ENCODE measurements around the gene SLC1A4. TPM values are rescaled to one million over a fixed set of nuclear protein-coding genes. Genes with fewer than 3 reads are reported as not detected.

Gene SLC1A4
- total and polyA plus RNA-seq, 2 experiments from 2014 or later, result 27.4 to 51.9 TPM

GRCh38 chr2:65027616-65028244 lies 38.5 kb downstream of the SLC1A4 start:
- 95% methylated on average over 8 of the region's 8 CpGs for WGBS, 2 experiments (ENCODE audit: low coverage in 1 of 2, low lambda C conversion rate in 2 of 2, missing lambda C conversion rate in 2 of 2)
- TF ChIP-seq EZH2phosphoT487 (IDR thresholded peaks at IDR 0.05; ENCODE audit: insufficient read depth, low read depth) (no peak), EZH2 (IDR thresholded peaks at IDR 0.05; ENCODE audit: insufficient read depth, poor library complexity, severe bottlenecking) (no peak)
- H3K36me3 ChIP-seq (ENCODE audit: low read depth), result no peaks in the 10 kb centered on the region
- H3K4me1 ChIP-seq (ENCODE audit: insufficient read depth), result peaks cover 14% of the 10 kb centered on the region
- no peak overlapping the region for H2AFZ ChIP-seq
- H4K20me1 ChIP-seq (ENCODE audit: insufficient read depth), result no peaks in the 10 kb centered on the region
- in situ Hi-C loops (cut with MboI), result loop anchor here (25.0 kb wide), 2 partner anchors 440 to 690 kb away; no protein-coding TSS in a partner anchor
- H3F3A ChIP-seq (ENCODE audit: insufficient read depth), result peaks cover 20% of the 10 kb centered on the region
- H3K4me2 ChIP-seq (ENCODE audit: unreplicated experiment), result no peak overlapping the region
- no peak for DNase-seq
- H3K27ac ChIP-seq, result no peak overlapping the region
- no peaks in the 10 kb centered on the region for H3K9me3 ChIP-seq (ENCODE audit: low read depth)
- H3K79me2 ChIP-seq (ENCODE audit: insufficient read depth), result no peaks in the 10 kb centered on the region
- no peak overlapping the region for H3K9ac ChIP-seq
- no peak overlapping the region for H3K4me3 ChIP-seq
- no peaks in the 10 kb centered on the region for H3K9me2 ChIP-seq (ENCODE audit: insufficient read depth)
- H3K27me3 ChIP-seq (replicated peaks; ENCODE audit: insufficient read depth), result no peaks in the 10 kb centered on the region

GRCh38 chr2:65030476-65031332 lies 41.5 kb downstream of the SLC1A4 start:
- Histone ChIP-seq H3K27ac (no peak overlapping the region), H3K4me3 (no peak overlapping the region), H3K79me2 (ENCODE audit: insufficient read depth) (no peaks in the 10 kb centered on the region), H3K4me2 (ENCODE audit: unreplicated experiment) (no peak overlapping the region), H3K9me2 (ENCODE audit: insufficient read depth) (no peaks in the 10 kb centered on the region), H4K20me1 (ENCODE audit: insufficient read depth) (no peaks in the 10 kb centered on the region), H2AFZ (no peak overlapping the region), H3K9ac (no peak overlapping the region), H3K4me1 (ENCODE audit: insufficient read depth) (no peaks in the 10 kb centered on the region), H3F3A (ENCODE audit: insufficient read depth) (no peaks in the 10 kb centered on the region), H3K9me3 (ENCODE audit: low read depth) (no peaks in the 10 kb centered on the region), H3K36me3 (ENCODE audit: low read depth) (no peaks in the 10 kb centered on the region), H3K27me3 (replicated peaks; ENCODE audit: insufficient read depth) (no peaks in the 10 kb centered on the region)
- DNase-seq, result no peak
- WGBS, 2 experiments (ENCODE audit: low coverage in 1 of 2, low lambda C conversion rate in 2 of 2, missing lambda C conversion rate in 2 of 2), result 73 to 74% methylated on average over 11 of the region's 11 CpGs
- no peak for TF ChIP-seq EZH2 (IDR thresholded peaks at IDR 0.05; ENCODE audit: insufficient read depth, poor library complexity, severe bottlenecking)
- no peak for TF ChIP-seq EZH2phosphoT487 (IDR thresholded peaks at IDR 0.05; ENCODE audit: insufficient read depth, low read depth)
- in situ Hi-C loops (cut with MboI), result loop anchor here (25.0 kb wide), 2 partner anchors 443 to 693 kb away; no protein-coding TSS in a partner anchor

DNA sequence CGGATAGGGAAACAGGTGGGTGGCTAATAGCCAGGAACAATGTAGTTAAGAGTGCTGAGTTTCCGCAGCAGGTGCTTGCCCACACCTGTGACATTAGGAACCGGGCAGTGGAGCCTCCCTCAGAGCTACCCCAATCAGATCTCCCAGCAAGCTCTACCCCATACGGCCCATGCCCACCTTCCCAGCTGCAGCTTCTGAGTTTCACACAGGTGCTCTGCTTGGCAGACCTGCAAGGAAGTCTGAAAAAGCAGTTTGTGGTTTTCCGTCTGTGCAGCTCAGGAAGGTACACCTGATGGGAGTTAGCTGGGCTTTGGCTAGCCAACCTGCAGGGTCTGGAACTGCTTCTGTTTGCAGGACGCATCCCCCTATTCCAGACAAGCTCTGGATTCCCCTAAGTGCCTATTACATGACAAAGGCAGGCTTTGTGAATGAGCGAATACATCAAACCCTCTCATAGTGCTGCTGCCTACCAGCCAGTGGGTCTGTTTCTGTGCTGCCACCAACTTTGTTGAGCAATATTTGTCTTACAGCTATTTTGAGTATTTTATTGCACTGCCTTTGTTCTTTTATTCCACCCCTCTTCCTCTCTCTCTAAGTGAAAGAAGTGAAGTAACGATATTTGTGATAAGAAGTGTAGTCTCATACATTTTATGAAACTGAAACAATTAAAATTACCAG lies 42.3 kb downstream of the SLC1A4 start:
- Histone ChIP-seq H3K4me1 (ENCODE audit: insufficient read depth) (no peaks in the 10 kb centered on the region), H3K27me3 (replicated peaks; ENCODE audit: insufficient read depth) (no peaks in the 10 kb centered on the region), H3K9ac (no peak overlapping the region), H3K4me3 (no peak overlapping the region), H3K36me3 (ENCODE audit: low read depth) (no peaks in the 10 kb centered on the region), H3F3A (ENCODE audit: insufficient read depth) (no peaks in the 10 kb centered on the region), H4K20me1 (ENCODE audit: insufficient read depth) (no peaks in the 10 kb centered on the region), H3K9me3 (ENCODE audit: low read depth) (no peaks in the 10 kb centered on the region), H3K4me2 (ENCODE audit: unreplicated experiment) (no peak overlapping the region), H2AFZ (no peak overlapping the region), H3K79me2 (ENCODE audit: insufficient read depth) (no peaks in the 10 kb centered on the region), H3K9me2 (ENCODE audit: insufficient read depth) (no peaks in the 10 kb centered on the region), H3K27ac (no peak overlapping the region)
- no peak for TF ChIP-seq EZH2 (IDR thresholded peaks at IDR 0.05; ENCODE audit: insufficient read depth, poor library complexity, severe bottlenecking)
- no peak for TF ChIP-seq EZH2phosphoT487 (IDR thresholded peaks at IDR 0.05; ENCODE audit: insufficient read depth, low read depth)
- in situ Hi-C loops (cut with MboI), result loop anchor here (25.0 kb wide), 2 partner anchors 444 to 694 kb away; no protein-coding TSS in a partner anchor
- WGBS, 2 experiments (ENCODE audit: low coverage in 1 of 2, low lambda C conversion rate in 2 of 2, missing lambda C conversion rate in 2 of 2), result 69 to 70% methylated on average over 8 of the region's 8 CpGs
- no peak for DNase-seq
